NCI-H1048 (cell line): ENCODE data around the gene CHN2.
A peak's percentile ranks its signal among the peaks of the same experiment; 100 is the strongest.
"Not testable (repeated sequence)": the region's sequence is repeated elsewhere in the genome, so short reads cannot be mapped to it uniquely, and the experiment has no call there.

Experiments
- DNase-seq: peaks from one replicate; lab custom pipeline; 2025; lab: John Stamatoyannopoulos, UW

CHN2 gene

GRCh38 chr7:29189743-29190201 lies 4.8 kb upstream of the CHN2 start:
- DNase-seq, result peak; percentile 52

DNA sequence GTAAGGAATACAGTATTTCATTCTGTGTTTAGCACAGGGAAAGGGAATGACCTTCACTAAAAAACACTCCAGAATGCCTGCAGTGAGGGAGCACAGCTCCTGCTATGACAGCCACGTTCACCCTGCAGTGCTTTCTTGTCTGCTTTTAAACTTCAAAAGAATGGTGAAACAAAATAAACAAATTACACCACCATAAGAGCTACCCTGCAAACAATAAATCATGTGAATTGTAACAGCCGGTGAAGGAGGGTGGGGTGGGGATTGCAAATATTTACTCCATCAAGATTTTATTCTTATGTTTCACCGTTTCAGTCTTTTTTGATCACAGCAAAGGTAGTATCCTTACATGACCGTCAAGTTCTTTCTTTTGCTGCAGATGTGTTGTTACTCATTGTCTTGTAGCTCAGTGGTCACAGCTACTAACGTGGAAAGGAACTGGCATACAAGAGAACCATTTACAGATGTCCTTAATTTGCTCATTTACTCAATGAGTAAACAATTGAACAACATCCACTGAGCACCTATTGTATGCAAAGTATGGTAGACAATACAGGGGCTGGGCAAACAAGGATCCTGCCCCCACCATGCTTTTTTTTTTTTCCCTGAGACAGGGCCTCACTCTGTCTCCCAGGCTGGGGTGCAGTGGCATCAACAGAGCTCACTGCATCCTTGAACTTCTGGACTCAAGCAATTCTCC lies 4.1 kb upstream of the CHN2 start:
- no peak for DNase-seq

- DNase-seq, result no peak
Observed at GRCh38 chr7:29192323-29192722, 2.3 kb upstream of the CHN2 start.

- no peak for DNase-seq
Observed at GRCh38 chr7:29192811-29193210, 1.8 kb upstream of the CHN2 start.

- no peak for DNase-seq
Observed at GRCh38 chr7:29193316-29194205, 1.0 kb upstream of the CHN2 start.

- DNase-seq, result no peak
Observed at GRCh38 chr7:29194206-29194593, 375 bp upstream of the CHN2 start.

DNA sequence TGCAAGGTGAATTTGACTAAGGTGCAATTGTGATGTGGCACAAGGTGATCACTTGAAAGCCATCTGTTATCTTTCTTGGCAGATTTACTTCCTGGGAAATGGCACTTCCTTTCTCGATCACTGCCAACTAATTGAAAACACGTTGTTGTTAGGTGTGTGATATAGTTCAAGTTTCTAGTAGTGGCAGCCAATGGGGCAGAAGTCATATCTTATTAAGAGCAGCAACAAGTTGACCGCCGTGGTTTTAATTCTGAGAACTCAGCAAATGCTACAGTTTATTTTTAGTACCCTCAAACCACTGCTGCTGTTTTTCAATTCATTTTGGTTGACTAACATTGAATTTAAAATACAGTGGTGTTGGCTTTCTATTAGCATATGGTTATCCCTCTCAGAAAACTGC lies 1.6 kb downstream of the CHN2 start:
- DNase-seq, result no peak

- no peak for DNase-seq
Observed at GRCh38 chr7:29196971-29197595, 2.5 kb downstream of the CHN2 start.

DNA sequence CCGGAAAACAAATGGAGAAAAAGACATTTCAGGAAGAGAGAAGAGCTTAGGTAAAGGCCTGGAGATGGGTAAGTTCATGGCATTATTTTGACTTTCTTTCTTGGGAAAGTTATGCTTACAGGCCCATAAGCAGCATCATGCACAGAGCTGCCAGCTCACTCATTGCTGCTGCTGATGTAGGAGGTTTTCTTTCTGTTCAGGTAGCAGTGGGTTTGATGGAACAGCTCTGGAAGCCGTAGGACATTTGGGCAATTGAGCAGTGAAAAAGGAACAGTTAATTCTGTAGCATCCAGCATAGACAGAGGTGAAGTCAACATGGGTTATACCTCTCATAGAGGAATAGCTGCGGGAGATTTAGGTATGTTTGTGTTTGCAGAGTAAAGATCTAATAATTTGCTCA lies 3.3 kb downstream of the CHN2 start:
- DNase-seq, result no peak

GRCh38 chr7:29199776-29200175 lies 5.2 kb downstream of the CHN2 start:
- no peak for DNase-seq

- no peak for DNase-seq
Observed at GRCh38 chr7:29202651-29203069, 8.1 kb downstream of the CHN2 start.

DNA sequence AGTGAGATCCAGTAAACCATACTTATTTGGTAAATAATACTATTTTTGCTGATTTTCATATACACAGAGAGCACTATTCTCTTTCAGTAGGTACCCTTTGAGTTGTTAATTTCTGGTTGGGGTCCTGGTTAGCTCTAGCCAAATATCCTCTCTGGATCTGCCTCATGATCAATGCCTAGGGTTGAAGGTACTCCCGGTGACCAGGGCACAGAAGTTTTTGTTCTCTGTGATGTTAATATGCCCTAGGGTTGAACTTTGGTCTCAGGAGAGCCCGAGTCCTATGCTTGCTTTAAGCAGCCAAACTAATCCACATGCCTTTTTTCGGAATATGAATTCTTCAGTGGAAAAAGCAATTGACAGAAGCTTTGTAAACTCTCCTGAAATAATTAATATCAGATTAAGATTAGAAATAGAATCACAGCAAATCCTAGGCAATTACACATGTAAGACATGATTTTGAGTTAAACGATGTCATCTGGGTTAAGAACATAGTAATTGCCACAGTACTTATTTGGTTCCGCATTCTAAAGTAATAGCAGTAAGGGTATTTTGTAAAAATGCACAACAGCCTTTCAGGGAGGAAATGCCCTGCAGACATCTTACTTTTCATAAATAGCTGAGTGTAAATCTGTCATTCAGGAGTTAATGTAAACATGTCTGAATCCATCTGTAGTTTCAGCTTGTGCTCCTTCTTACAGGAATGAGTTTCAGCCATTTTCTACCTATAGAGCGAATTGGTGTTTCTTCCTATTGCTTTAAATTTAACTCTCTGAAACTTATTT lies 10.1 kb downstream of the CHN2 start:
- peak; percentile 47 for DNase-seq

GRCh38 chr7:29207162-29207801 lies 12.7 kb downstream of the CHN2 start:
- no peak for DNase-seq

DNA sequence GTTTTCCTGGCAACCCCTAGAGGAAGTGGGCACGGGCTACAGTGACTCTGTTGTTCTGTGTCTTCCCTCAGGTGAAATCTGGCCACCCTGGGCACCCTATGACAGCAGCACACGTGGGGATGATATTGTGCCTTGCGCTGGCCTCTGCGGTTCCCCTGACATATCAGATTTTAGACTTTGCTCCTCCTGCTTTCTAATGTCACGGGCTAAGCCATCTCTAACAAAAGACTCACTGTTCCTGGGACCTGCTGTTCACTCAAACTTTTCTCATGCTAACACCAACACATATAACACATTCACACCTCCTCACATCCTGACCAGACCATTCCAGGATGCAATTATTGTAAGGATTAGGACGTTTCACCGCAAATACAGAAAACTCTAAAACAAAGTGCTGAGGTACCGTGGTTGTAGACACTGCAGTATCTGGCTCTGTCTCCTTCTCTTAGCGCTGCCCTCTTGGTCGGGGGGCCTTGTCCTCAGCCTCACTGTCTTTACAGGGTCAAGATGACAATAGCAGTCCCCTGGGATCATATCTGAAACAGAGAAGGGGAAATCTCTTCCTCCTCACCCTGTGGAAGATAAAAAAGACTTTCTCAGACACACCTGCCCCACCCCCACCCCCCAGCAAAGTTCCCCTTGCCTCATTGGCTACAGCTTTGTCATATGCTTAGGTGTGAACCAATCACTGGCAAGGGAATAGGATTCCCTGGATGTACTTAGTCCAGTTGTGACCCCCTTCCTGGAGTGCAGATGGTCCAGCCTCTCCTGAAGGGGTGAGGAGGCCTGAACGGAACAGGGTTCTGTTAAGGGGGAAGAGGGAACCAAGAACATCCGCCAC lies 14.1 kb downstream of the CHN2 start:
- DNase-seq, result no peak

DNA sequence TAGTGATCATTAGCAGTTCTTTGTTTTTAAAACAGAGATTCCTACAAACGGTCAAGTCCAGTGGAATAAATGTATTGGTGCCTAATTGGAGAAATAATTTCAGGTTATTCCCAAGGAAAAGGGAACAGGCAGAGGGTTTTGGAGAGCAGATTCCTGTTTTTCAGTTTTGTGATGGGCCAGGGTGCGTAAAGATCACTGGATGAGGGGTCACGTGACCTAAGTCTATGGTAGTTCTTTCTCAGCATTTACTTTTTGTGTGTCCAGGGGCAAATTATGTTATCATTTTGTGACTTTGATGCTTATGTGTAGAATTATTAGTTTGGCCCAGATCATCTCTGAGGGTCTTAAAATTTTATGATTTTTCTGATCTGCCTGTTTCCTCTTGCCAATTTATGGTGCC lies 15.2 kb downstream of the CHN2 start:
- no peak for DNase-seq

DNA sequence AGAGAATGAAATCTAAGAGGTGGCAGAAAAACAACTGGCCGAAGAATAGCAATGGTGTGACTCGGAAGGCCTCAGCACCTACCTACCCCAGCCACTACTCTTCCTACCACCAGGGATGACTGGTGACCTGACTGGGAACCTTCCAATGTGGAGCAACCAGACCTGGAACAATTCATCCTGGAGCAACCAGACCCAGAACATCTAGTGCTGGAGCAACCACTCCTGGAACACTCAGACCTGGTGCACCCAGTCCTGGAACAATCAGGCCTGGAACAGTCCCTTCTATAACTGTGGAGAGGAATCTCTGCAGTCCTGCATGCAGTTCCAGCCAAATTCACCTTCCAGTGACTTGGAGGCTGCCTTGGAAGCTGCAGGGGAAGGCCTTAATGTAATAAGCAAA lies 18.2 kb downstream of the CHN2 start:
- DNase-seq, result not testable (repeated sequence)

- DNase-seq, result no peak
Observed at GRCh38 chr7:29214056-29214455, 19.5 kb downstream of the CHN2 start.

GRCh38 chr7:29214816-29215215 lies 20.2 kb downstream of the CHN2 start:
- DNase-seq, result no peak

DNA sequence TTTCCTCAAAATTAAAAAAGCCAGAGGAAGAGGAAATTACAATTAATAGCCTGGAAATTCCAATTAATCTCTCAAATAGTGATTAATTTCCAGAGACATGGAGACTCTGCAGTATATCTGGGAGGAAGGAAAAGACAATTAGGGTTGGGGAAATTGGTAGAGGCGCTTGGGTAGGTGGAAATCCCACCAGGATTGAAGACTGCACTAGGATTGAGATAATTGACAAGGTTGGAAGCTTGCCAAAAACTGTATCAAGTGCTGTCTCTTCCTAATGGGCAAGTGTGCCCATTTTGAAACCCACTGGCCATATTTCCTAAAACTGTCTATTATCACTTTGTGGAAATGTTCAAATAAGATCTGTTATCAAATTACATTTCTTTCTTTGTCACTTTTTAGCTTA lies 21.6 kb downstream of the CHN2 start:
- DNase-seq, result no peak

- DNase-seq, result no peak
Observed at GRCh38 chr7:29217113-29217512, 22.5 kb downstream of the CHN2 start.

GRCh38 chr7:29224726-29225125 lies 30.2 kb downstream of the CHN2 start:
- DNase-seq, result no peak
